H7 (cell line): Measurements from ENCODE around the gene LBX1. TPM values are rescaled to one million over a fixed set of nuclear protein-coding genes. Genes with fewer than 3 reads are reported as not detected.
A peak's percentile ranks its signal among the peaks of the same experiment; 100 is the strongest.

Source experiments
- DNase-seq: peaks from one replicate; pipeline ENCODE4 v3.0.0; 2012
- H3K27me3 ChIP-seq: 2 replicates; pipeline ENCODE4 v1.6.0; 2011; ENCODE audit warnings: mild to moderate bottlenecking, low read length; ENCODE audit not compliant: control insufficient read depth, insufficient read depth
- H3K36me3 ChIP-seq: replicated peaks from 2 replicates; pipeline ENCODE4 v1.5.1; 2011; ENCODE audit warnings: low read length; ENCODE audit not compliant: control insufficient read depth, insufficient read depth
- H3K4me3 ChIP-seq: 2 replicates; pipeline ENCODE4 v1.5.1; 2011; ENCODE audit warnings: low read depth, mild to moderate bottlenecking, control low read depth, low read length, moderate library complexity; ENCODE audit not compliant: insufficient read depth
- total RNA-seq: library from RNA; depleted of rRNA; stranded (reverse); fragments of >200 nt; shearing (Covaris generic); gene quantifications from 2 replicates; pipeline ENCODE4 v1.2.3, GENCODE V29; 2014; rRNA removed

The LBX1 gene
- total RNA-seq = not detected in 2 replicates

DNA sequence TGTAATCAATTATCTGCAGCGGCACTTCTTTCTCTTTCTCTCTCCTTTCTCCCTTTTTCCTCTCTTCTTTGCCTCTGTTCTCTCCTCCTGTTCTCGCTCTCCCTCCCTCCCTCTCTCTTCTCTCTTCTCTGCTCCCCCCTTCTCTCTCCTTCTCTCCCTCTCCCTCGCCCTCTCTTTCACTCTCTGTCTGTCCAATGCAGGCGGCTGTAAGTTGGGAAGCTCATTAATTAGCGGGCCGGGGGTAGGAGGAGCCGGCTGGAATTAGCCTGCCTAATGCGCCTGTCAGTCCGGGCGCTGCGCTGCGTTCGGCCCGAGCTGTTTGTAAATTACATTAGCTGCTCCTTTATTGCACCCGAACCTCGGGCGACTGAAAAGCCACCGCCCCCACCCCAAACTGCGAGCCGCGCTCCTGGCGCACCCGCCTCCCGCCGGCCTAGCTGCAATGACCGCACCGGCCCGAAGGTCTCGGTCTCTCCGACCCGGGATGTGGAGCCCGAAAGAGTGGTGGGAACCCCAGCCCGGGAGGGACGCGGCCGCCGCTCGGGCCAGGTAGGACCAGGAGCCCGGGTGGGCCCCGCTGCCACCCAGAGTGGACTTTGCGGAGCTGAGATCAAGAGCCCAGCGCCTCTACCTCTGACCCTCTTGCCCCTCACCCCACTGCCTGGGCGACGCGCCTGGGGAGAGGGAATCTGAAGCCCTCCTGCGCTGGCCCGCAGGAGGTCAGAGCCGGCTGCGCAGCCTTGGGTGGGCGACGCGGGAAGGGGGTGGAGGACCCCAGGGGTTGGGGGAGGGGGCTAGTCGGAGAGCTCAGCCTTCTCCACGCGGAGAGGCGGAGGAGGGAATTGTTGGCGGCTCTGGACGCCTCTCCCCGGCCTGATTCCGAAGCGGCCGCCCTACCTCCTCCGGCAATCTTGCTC is at the start of gene LBX1:
Gene LBX1, minus strand, starts transcription at position 198 of the 917 bp plus-strand sequence. CDS start 648 bp downstream, outside the sequence.
- peak; percentile 79 for DNase-seq
- Histone ChIP-seq H3K36me3 (no peaks in the 10 kb centered on the region), H3K27me3 (peaks cover 100% of the 10 kb centered on the region), H3K4me3 (no peak within 1 kb of the TSS)

GRCh38 chr10:101273741-101274140 is 44.5 kb upstream of the LBX1 start:
- Histone ChIP-seq H3K4me3 (no peak overlapping the region), H3K36me3 (no peaks in the 10 kb centered on the region), H3K27me3 (peaks cover 1% of the 10 kb centered on the region)
- no peak for DNase-seq

- Histone ChIP-seq H3K4me3 (no peak overlapping the region), H3K36me3 (no peaks in the 10 kb centered on the region), H3K27me3 (peaks cover 1% of the 10 kb centered on the region)
- DNase-seq = no peak
These were observed 44.1 kb upstream of the LBX1 start for GRCh38 chr10:101273330-101273729.

- peak; percentile 89 for DNase-seq
- no peak overlapping the region for H3K4me3 ChIP-seq
- H3K27me3 ChIP-seq = peaks cover 1% of the 10 kb centered on the region
- H3K36me3 ChIP-seq = no peaks in the 10 kb centered on the region
These were observed 43.1 kb upstream of the LBX1 start for GRCh38 chr10:101272229-101272868.

DNA sequence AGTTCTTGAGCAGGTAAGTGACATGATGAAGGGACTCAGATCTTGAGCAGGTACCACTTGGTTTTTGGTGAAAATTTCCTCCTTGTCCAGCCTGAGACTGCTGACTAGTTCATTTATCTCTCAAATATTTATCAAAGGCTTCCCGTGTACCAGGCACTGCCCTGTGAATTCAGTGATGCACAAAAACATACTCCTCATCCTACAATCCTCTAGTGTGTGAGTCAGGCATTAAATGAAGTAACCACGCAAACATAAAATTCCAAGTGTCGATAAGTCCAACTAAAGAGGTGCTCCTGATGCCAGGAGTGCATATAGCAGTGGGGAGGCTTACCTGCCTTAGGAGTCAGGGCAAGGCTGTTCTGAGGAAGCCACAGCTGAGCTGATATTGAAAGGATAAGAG is 41.5 kb upstream of the LBX1 start:
- Histone ChIP-seq H3K27me3 (peaks cover 1% of the 10 kb centered on the region), H3K36me3 (no peaks in the 10 kb centered on the region), H3K4me3 (no peak overlapping the region)
- DNase-seq = no peak

DNA sequence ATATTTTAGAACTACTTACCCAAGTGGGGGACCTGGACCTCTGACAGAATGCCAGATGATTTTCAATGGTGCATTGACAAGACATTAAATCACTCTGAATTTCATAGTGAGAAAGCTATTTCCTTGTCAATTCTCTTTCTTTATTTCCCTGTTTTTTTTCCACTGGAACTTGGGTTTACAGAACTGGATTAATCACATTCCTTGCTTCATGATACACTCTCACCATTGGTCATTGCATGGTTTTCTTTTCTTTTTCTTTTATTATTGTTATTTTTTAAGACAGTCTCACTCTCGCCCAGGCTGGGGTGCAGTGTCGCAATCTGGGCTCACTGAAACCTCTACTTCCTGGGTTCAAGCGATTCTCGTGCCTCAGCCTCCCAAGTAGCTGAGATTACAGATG is 38.5 kb upstream of the LBX1 start:
- no peaks in the 10 kb centered on the region for H3K36me3 ChIP-seq
- no peak for DNase-seq
- H3K4me3 ChIP-seq = no peak overlapping the region
- peaks cover 3% of the 10 kb centered on the region for H3K27me3 ChIP-seq

GRCh38 chr10:101267290-101267680 is 38.0 kb upstream of the LBX1 start:
- no peak overlapping the region for H3K4me3 ChIP-seq
- peaks cover 3% of the 10 kb centered on the region for H3K27me3 ChIP-seq
- peak; percentile 62 for DNase-seq
- H3K36me3 ChIP-seq = no peaks in the 10 kb centered on the region

DNA sequence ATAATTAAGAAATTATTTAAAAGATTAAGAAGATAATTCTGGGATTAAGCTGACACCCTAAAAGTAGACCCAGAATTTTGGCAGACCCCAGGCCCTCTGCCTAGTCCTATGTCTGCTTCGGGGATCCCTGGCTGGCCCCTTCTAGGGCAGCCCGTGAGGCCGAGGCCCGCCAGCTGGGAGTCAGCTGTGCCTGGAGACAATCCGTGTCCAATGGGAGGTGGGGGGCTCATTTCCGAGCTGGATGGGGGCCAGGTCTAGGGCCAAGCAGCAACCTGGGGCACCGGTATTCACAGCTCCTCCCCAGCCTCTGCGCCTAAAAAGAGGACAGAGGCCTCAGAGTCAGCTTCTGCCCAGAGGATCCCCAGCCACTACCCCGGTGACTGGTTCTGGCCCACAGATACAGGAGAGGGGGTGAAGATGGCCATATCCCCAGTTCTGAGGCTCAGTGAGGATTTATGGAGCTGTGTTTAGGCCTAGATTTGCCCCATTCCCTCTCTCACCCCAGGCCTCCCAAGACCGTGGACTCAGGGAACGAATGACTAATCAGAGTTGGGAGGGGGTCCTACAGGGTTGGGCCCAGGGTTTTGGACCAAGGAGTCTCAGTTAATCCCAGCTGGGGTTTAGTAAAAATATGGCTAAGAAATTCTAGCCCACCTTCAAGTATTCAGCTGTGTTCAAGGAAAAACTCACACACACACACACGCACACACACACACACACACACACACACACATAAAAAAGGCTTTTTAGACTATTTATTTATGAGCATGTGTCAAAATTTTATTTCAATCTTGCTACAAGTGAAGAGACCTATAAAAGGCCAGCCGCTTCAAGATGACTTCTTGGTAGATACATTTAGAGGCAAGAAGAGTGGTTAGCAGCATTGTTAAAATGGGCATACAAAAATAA is 37.4 kb upstream of the LBX1 start:
- H3K4me3 ChIP-seq = no peak overlapping the region
- H3K27me3 ChIP-seq = peaks cover 3% of the 10 kb centered on the region
- H3K36me3 ChIP-seq = no peaks in the 10 kb centered on the region
- DNase-seq = peak; percentile 73

- H3K36me3 ChIP-seq = no peaks in the 10 kb centered on the region
- no peak for DNase-seq
- no peak overlapping the region for H3K4me3 ChIP-seq
- H3K27me3 ChIP-seq = peaks cover 9% of the 10 kb centered on the region
These were observed 34.0 kb upstream of the LBX1 start for GRCh38 chr10:101263150-101263752.

DNA sequence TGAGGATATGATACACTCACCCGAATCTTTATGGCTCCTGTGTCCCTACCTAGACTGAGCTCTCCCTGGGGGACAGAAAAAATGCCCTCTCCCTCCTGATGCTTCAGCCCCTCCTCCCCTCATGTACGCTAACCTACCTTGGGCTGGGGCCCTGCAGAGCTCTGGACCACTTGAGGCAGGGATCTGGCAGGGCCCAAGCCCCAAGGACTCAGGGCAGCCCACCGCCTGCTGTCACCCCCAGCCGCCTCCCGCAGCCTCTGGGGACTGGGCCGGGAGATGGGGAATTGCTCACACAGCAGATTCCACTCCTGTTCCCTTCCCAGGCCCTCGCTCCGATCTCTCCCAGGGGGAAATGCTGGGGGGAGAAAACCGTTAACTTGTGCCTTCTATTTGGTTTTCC is 32.9 kb upstream of the LBX1 start:
- DNase-seq = peak; percentile 51
- Histone ChIP-seq H3K4me3 (no peak overlapping the region), H3K36me3 (no peaks in the 10 kb centered on the region), H3K27me3 (peaks cover 9% of the 10 kb centered on the region)

- H3K36me3 ChIP-seq = no peaks in the 10 kb centered on the region
- DNase-seq = peak; percentile 76
- H3K27me3 ChIP-seq = peaks cover 9% of the 10 kb centered on the region
- H3K4me3 ChIP-seq = no peak overlapping the region
These were observed 32.4 kb upstream of the LBX1 start for GRCh38 chr10:101261702-101262101.

DNA sequence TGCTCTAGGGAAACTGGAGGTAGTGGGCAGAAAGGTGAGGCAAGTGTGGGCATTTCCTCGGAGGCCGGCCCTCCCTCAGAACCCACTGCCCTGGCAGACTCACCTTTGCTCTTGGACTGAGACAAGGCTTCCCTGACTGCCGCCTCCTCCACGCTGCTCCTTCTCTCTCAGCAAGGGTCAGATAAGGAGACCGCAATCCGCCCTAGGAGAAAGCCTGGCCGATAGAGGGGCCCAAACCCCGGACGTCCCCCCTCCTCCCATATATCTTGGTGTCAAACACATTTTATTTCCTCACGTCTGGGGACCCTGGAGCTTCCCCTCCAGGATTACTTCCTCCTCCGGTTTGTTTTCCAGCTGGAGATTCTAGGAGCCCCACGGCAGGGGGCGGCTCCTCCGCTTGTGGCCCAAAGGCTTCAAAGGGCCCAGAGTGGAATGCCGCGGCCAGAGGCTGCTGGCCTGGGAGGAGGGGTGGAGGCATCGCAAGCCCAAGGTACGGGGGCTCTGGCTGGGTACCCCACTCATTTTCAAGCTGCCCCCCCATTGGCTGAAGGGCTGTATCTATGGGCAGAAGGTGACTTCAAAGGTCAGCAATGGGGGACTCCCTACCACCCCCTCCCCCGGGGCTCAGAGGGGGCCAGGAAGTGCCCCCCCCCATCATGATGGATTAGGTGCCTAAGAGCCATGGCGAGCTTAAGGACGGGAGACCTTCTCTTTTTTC is 31.7 kb upstream of the LBX1 start:
- H3K36me3 ChIP-seq = no peaks in the 10 kb centered on the region
- DNase-seq = peak; percentile 83
- peaks cover 9% of the 10 kb centered on the region for H3K27me3 ChIP-seq
- H3K4me3 ChIP-seq = no peak overlapping the region

DNA sequence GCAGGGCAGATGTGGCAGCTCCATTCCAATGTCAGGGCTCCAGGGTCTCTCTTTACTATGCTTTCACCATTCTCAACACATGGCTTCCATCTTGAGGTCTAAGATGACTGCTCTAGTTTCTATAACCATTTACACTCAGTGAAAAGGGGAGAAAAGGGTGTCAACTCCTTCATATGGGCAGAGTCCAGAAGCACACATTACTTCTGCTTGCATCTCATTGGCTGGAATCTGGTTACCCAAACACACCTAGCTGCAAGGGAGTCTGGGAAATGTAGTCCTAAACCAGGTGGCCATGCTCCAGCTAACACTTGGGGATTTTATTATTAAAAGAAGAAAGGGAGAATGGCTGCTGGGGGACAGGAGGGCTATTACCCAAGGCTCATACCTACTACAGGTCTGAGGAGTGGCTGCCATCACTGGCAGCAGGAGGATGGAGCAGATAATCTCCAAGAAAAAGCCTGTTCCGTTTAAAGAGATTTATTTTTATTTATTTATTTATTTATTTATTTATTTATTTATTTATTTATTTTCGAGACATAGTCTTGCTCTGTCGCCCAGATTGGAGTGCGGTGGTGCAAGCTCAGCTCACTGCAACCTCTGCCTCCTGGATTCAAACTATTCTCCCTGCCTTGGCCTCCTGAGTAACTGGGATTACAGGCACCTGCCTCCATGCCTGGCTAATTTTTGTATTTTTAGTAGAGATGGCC is 29.1 kb upstream of the LBX1 start:
- peak; percentile 78 for DNase-seq
- H3K4me3 ChIP-seq = no peak overlapping the region
- H3K36me3 ChIP-seq = no peaks in the 10 kb centered on the region
- peaks cover 9% of the 10 kb centered on the region for H3K27me3 ChIP-seq
